Liver (tissue), 9 donors: Measurements from ENCODE around the gene CCL16. TPM values are rescaled to one million over a fixed set of nuclear protein-coding genes. Genes with fewer than 3 reads are reported as not detected.

Source experiments
- DNase-seq: peaks from one replicate; pipeline ENCODE4 v3.0.0-alpha.2; 2017; ENCODE audit warnings: low spot score
- H3K27ac ChIP-seq, 2 donors: one replicate each; pipeline ENCODE4 v1.7.0; 2013; ENCODE audit warnings: inconsistent platforms in 2 of 2, low read length in 2 of 2, control low read depth in 1 of 2, low read depth in 1 of 2, mild to moderate bottlenecking in 1 of 2
- H3K27me3 ChIP-seq, 4 donors: one replicate each; pipeline versions ENCODE4 v1.6.1 to v1.7.0; 2013; ENCODE audit warnings: low read length in 3 of 4, inconsistent platforms in 1 of 4, mild to moderate bottlenecking in 1 of 4, moderate library complexity in 1 of 4; ENCODE audit not compliant: control insufficient read depth in 4 of 4, insufficient read depth in 4 of 4
- H3K36me3 ChIP-seq, 4 donors: one replicate each; pipeline versions ENCODE4 v1.6.1 to v1.7.0; 2013; ENCODE audit warnings: low read length in 3 of 4, mild to moderate bottlenecking in 3 of 4, low read depth in 1 of 4, moderate library complexity in 1 of 4; ENCODE audit not compliant: control insufficient read depth in 4 of 4, insufficient read depth in 3 of 4
- H3K4me1 ChIP-seq, 4 donors: one replicate each; pipeline versions ENCODE4 v1.6.1 to v1.7.0; 2013; ENCODE audit warnings: low read length in 3 of 4, mild to moderate bottlenecking in 3 of 4, moderate library complexity in 1 of 4; ENCODE audit not compliant: control insufficient read depth in 4 of 4, insufficient read depth in 4 of 4
- H3K4me3 ChIP-seq, 3 donors: one replicate each; pipeline versions ENCODE4 v1.6.1 to v1.7.0; 2013; ENCODE audit warnings: low read length in 3 of 3, control low read depth in 1 of 3, low read depth in 1 of 3, mild to moderate bottlenecking in 1 of 3
- H3K9ac ChIP-seq, 2 donors: one replicate each; pipeline ENCODE4 v1.7.0; 2013; ENCODE audit warnings: low read length in 2 of 2, mild to moderate bottlenecking in 2 of 2, moderate library complexity in 2 of 2, control low read depth in 1 of 2, low read depth in 1 of 2
- H3K9me3 ChIP-seq, 4 donors: one replicate each; pipeline versions ENCODE4 v1.6.1 to v1.7.0; 2013; ENCODE audit warnings: low read length in 3 of 4; ENCODE audit not compliant: control insufficient read depth in 4 of 4
- ATF3 ChIP-seq: IDR thresholded peaks from 2 replicates; pipeline ENCODE4 v1.6.1; 2016; ENCODE audit warnings: antibody characterized with exemption
- EGR1 ChIP-seq, 2 donors: IDR thresholded peaks; 2 replicates each; pipeline ENCODE4 v1.6.1; 2016 to 2018; ENCODE audit warnings: antibody characterized with exemption in 2 of 2, low read depth in 2 of 2
- FOXA1 ChIP-seq: IDR thresholded peaks from 2 replicates; pipeline ENCODE4 v1.6.1; 2016; ENCODE audit warnings: antibody characterized with exemption
- FOXA2 ChIP-seq: IDR thresholded peaks from 2 replicates; pipeline ENCODE4 v1.6.1; 2016; ENCODE audit warnings: antibody characterized with exemption
- GABPA ChIP-seq, 2 donors: IDR thresholded peaks in 1 of 2; conservative IDR thresholded peaks in 1 of 2; 2 replicates each; pipeline ENCODE4 v1.6.1; 2016; ENCODE audit warnings: antibody characterized with exemption in 2 of 2, mild to moderate bottlenecking in 1 of 2, moderate library complexity in 1 of 2
- HNF4A ChIP-seq, 2 donors: conservative IDR thresholded peaks; 2 replicates each; pipeline ENCODE4 v1.6.1; 2016; ENCODE audit warnings: antibody characterized with exemption in 2 of 2, mild to moderate bottlenecking in 2 of 2
- HNF4G ChIP-seq: IDR thresholded peaks from 2 replicates; pipeline ENCODE4 v1.6.1; 2016; ENCODE audit warnings: antibody characterized with exemption
- JUND ChIP-seq, 2 donors: IDR thresholded peaks; 2 replicates each; pipeline ENCODE4 v1.6.1; 2016; ENCODE audit warnings: antibody characterized with exemption in 2 of 2
- MAX ChIP-seq: IDR thresholded peaks from 2 replicates; pipeline ENCODE4 v1.6.1; 2016; ENCODE audit warnings: antibody characterized with exemption
- NR2F2 ChIP-seq: IDR thresholded peaks from 2 replicates; pipeline ENCODE4 v1.6.1; 2016; ENCODE audit warnings: antibody characterized with exemption
- RAD21 ChIP-seq, 2 donors: IDR thresholded peaks; 2 replicates each; pipeline ENCODE4 v1.6.1; 2016; ENCODE audit warnings: antibody characterized with exemption in 2 of 2, mild to moderate bottlenecking in 2 of 2
- RXRA ChIP-seq, 2 donors: IDR thresholded peaks; 2 replicates each; pipeline ENCODE4 v1.6.1; 2017 to 2018; ENCODE audit warnings: antibody characterized with exemption in 2 of 2, mild to moderate bottlenecking in 1 of 2
- SP1 ChIP-seq: IDR thresholded peaks from 2 replicates; pipeline ENCODE4 v1.6.1; 2018; ENCODE audit warnings: antibody characterized with exemption, mild to moderate bottlenecking
- TAF1 ChIP-seq: conservative IDR thresholded peaks from 2 replicates; pipeline ENCODE4 v1.6.1; 2016; ENCODE audit warnings: antibody characterized with exemption, mild to moderate bottlenecking
- YY1 ChIP-seq: IDR thresholded peaks from 2 replicates; pipeline ENCODE4 v1.6.1; 2016; ENCODE audit warnings: antibody characterized with exemption, mild to moderate bottlenecking
- ZBTB33 ChIP-seq: IDR thresholded peaks from 2 replicates; pipeline ENCODE4 v1.6.1; 2016; ENCODE audit warnings: antibody characterized with exemption
- polyA plus RNA-seq, 2 donors: library from polyadenylated mRNA; stranded (reverse) in 1 of 2; unstranded in 1 of 2; fragments of 200-250 nt in 1 of 2; fragments of >200 nt in 1 of 2; fragmentation: Nextera tagmentation in 1 of 2; extraction: Ambion mirVana in 1 of 2; gene quantifications; one replicate each; pipeline versions ENCODE4 v1.2.1 to v1.2.3, GENCODE V29; 2013 to 2015
- total RNA-seq, 2 donors: library from RNA; depleted of rRNA; stranded (reverse); fragments of >200 nt; gene quantifications; one replicate each; pipeline ENCODE4 v1.2.3, GENCODE V29; 2014
- TF ChIP-seq, protein P1 (sequence below): IDR thresholded peaks from 2 replicates; pipeline ENCODE4 v1.6.1; 2016; ENCODE audit warnings: antibody characterized with exemption, mild to moderate bottlenecking
- TF ChIP-seq, protein P2 (sequence below): fragments of 150-350 bp; IDR thresholded peaks from 2 replicates; pipeline ENCODE4 v1.5.1; 2017; ENCODE audit warnings: improper control_type of control experiment, low read depth, low read length; ENCODE audit not compliant: missing input control
- donor health status: healthy.
- donor health status: healthy.
- donor health status: healthy.
- donor health status: healthy.
- donor health status: healthy.

Gene CCL16
- total and polyA plus RNA-seq, 4 donors: 0.65 to 22.3 (median 14.9) TPM

GRCh38 chr17:35988164-35988563 lies 6.9 kb upstream of the CCL16 start:
- H3K27ac ChIP-seq: no peak overlapping the region
- H3K36me3 ChIP-seq: peaks cover 0 to 2% (median 0%) of the 10 kb centered on the region in 4 donors
- H3K27me3 ChIP-seq: no peaks in the 10 kb centered on the region
- H3K4me1 ChIP-seq: peaks cover 4 to 27% (median 15%) of the 10 kb centered on the region in 4 donors
- TF ChIP-seq SP1 (no peak), EGR1 (IDR thresholded peaks at IDR 0.05; ENCODE audit: low read depth in 2 of 2) (no peak), YY1 (no peak), FOXA2 (no peak), NR2F2 (no peak), ATF3 (no peak), JUND (IDR thresholded peaks at IDR 0.05) (no peak), GABPA (IDR thresholded peaks at IDR 0.05 in 1 of 2, conservative IDR thresholded peaks at IDR 0.05 in 1 of 2) (no peak), FOXA1 (no peak), RAD21 (IDR thresholded peaks at IDR 0.05) (no peak), MAX (no peak), ZBTB33 (no peak), HNF4G (no peak), RXRA (IDR thresholded peaks at IDR 0.05) (no peak), TAF1 (no peak), HNF4A (conservative IDR thresholded peaks at IDR 0.05) (no peak)
- TF ChIP-seq, protein P1, sequence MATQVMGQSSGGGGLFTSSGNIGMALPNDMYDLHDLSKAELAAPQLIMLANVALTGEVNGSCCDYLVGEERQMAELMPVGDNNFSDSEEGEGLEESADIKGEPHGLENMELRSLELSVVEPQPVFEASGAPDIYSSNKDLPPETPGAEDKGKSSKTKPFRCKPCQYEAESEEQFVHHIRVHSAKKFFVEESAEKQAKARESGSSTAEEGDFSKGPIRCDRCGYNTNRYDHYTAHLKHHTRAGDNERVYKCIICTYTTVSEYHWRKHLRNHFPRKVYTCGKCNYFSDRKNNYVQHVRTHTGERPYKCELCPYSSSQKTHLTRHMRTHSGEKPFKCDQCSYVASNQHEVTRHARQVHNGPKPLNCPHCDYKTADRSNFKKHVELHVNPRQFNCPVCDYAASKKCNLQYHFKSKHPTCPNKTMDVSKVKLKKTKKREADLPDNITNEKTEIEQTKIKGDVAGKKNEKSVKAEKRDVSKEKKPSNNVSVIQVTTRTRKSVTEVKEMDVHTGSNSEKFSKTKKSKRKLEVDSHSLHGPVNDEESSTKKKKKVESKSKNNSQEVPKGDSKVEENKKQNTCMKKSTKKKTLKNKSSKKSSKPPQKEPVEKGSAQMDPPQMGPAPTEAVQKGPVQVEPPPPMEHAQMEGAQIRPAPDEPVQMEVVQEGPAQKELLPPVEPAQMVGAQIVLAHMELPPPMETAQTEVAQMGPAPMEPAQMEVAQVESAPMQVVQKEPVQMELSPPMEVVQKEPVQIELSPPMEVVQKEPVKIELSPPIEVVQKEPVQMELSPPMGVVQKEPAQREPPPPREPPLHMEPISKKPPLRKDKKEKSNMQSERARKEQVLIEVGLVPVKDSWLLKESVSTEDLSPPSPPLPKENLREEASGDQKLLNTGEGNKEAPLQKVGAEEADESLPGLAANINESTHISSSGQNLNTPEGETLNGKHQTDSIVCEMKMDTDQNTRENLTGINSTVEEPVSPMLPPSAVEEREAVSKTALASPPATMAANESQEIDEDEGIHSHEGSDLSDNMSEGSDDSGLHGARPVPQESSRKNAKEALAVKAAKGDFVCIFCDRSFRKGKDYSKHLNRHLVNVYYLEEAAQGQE: no peak
- TF ChIP-seq, protein P2, sequence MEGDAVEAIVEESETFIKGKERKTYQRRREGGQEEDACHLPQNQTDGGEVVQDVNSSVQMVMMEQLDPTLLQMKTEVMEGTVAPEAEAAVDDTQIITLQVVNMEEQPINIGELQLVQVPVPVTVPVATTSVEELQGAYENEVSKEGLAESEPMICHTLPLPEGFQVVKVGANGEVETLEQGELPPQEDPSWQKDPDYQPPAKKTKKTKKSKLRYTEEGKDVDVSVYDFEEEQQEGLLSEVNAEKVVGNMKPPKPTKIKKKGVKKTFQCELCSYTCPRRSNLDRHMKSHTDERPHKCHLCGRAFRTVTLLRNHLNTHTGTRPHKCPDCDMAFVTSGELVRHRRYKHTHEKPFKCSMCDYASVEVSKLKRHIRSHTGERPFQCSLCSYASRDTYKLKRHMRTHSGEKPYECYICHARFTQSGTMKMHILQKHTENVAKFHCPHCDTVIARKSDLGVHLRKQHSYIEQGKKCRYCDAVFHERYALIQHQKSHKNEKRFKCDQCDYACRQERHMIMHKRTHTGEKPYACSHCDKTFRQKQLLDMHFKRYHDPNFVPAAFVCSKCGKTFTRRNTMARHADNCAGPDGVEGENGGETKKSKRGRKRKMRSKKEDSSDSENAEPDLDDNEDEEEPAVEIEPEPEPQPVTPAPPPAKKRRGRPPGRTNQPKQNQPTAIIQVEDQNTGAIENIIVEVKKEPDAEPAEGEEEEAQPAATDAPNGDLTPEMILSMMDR: no peak
- H3K4me3 ChIP-seq: no peak overlapping the region
- no peak for DNase-seq
- H3K9ac ChIP-seq: no peak overlapping the region
- H3K9me3 ChIP-seq: no peaks in the 10 kb centered on the region
